ENCODE measurements around the gene SERHL2.

- TF ChIP-seq CTCF (IDR thresholded peaks at IDR 0.05) (no peak), EP300 (IDR thresholded peaks at IDR 0.05) (no peak)
Measured at GRCh38 chr22:42611051-42611450, 57.3 kb downstream of the SERHL2 start.

Measured in tibial nerve (tissue), 4 donors.